ENCODE measurements around the gene F9.

F9 gene

DNA sequence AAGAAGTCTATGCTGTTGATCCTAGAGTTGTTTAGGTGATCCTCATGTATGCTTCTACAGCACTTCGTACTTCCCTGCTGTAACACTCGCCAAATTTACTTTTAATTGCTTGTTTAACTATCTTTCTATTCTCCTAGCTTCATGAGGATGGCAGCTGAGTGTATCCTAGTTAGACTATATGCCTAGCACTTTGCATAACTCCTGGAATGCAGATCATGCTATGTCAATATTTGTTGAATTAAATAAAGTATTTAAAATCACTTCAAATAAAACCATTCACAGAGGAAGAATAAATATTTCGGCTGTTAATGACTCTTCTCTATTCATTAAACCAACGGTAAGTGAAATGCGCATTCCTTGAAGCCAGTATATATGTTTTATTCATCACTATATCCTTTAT lies 55.1 kb downstream of the F9 start:
- H3K4me3 ChIP-seq (ENCODE audit: low read depth, low read length), result no peak overlapping the region
- DNase-seq (ENCODE audit: low read depth), result no peak
- TF ChIP-seq CTCF (IDR thresholded peaks at IDR 0.05; ENCODE audit: insufficient read depth, low read depth, low read length, missing control alignments), result no peak

- H3K4me3 ChIP-seq (ENCODE audit: low read depth, low read length), result no peak overlapping the region
- no peak for DNase-seq (ENCODE audit: low read depth)
- TF ChIP-seq CTCF (IDR thresholded peaks at IDR 0.05; ENCODE audit: insufficient read depth, low read depth, low read length, missing control alignments), result no peak
Measured at GRCh38 chrX:139596068-139596467, 65.5 kb downstream of the F9 start.

DNA sequence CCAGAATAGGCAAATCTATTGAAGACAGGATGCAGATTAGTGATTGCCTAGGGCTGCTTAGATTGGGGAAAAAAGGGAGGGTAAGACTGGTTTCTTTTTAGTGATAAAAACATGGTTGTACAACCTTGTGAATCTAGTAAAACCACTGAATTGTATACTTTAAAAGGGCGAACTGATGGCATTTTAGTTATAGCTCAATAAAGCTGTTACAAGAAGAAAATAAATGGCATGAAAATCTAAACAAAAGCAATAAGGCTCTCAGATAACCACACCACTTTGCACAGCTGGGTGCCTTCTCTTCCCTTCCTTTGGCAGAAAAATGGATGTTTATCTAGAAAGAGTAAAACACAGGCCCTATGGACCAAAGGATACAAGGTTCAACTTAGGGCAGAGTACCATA lies 69.6 kb downstream of the F9 start:
- no peak for TF ChIP-seq CTCF (IDR thresholded peaks at IDR 0.05; ENCODE audit: insufficient read depth, low read depth, low read length, missing control alignments)
- no peak for DNase-seq (ENCODE audit: low read depth)

More for the DNA sequence above, 69.6 kb downstream of the F9 start:
- no peak overlapping the region for H3K4me3 ChIP-seq (ENCODE audit: low read depth, low read length)
